Heart left ventricle (tissue), 16 donors: ENCODE results near the gene FXR1. TPM values are rescaled to one million over a fixed set of nuclear protein-coding genes. Genes with fewer than 3 reads are reported as not detected.

Experiments
- ATAC-seq, 4 donors: fragments of 200-7000 bp; cut with Tn5 transposase; one replicate each; pipeline ENCODE4 v1.9.1; 2020 to 2022; ENCODE audit warnings: moderate library complexity in 4 of 4, mild to moderate bottlenecking in 3 of 4, moderate number of reproducible peaks in 1 of 4
- DNase-seq, 5 donors: peaks; one replicate each; pipeline ENCODE4 v3.0.0-alpha.2; 2020
- H3K27ac ChIP-seq, 12 donors: fragments of 200-600 bp; sonication (generic) in 4 of 12; one replicate each; pipeline versions ENCODE4 v1.5.0 to v1.8.0; 2016 to 2022; ENCODE audit warnings: mild to moderate bottlenecking in 2 of 12
- H3K27me3 ChIP-seq, 9 donors: fragments of 200-600 bp; sonication (generic) in 2 of 9; one replicate each; pipeline versions ENCODE4 v1.5.1 to v1.8.0; 2016 to 2022; ENCODE audit warnings: mild to moderate bottlenecking in 3 of 9
- H3K36me3 ChIP-seq, 9 donors: fragments of 200-600 bp; sonication (generic) in 2 of 9; one replicate each; pipeline versions ENCODE4 v1.5.0 to v1.8.0; 2018 to 2022; ENCODE audit warnings: mild to moderate bottlenecking in 2 of 9
- H3K4me1 ChIP-seq, 12 donors: fragments of 200-600 bp; sonication (generic) in 4 of 12; one replicate each; pipeline versions ENCODE4 v1.5.0 to v1.8.0; 2016 to 2022; ENCODE audit warnings: mild to moderate bottlenecking in 3 of 12
- H3K4me3 ChIP-seq, 12 donors: fragments of 200-600 bp; sonication (generic) in 4 of 12; one replicate each; pipeline versions ENCODE4 v1.5.0 to v1.8.0; 2017 to 2022; ENCODE audit warnings: mild to moderate bottlenecking in 9 of 12, moderate library complexity in 4 of 12
- H3K9me3 ChIP-seq, 12 donors: fragments of 200-600 bp; sonication (generic) in 4 of 12; one replicate each; pipeline versions ENCODE4 v1.5.0 to v1.8.0; 2016 to 2022; ENCODE audit warnings: mild to moderate bottlenecking in 1 of 12
- POLR2A ChIP-seq, 2 donors: fragments of 450-650 bp; IDR thresholded peaks; one replicate each; pipeline ENCODE4 v1.6.1; 2017; ENCODE audit warnings: antibody characterized with exemption in 2 of 2, mild to moderate bottlenecking in 2 of 2, moderate library complexity in 2 of 2
- WGBS, 4 donors: extraction: QIAGEN DNeasy Blood & Tissue Kit in 2 of 4; methylation state at CpG; one replicate each; pipeline versions ENCODE4 v1.1.5 to v1.1.7; 2013 to 2018; 5-methylcytosine and 5-hydroxymethylcytosine counted together
- intact Hi-C, 10 donors: fragments of 100-400 bp; cut with DNase I; formaldehyde crosslinking; loops; one replicate each; pipeline versions ENCODE4 v1.11.1 to v1.14.2; 2022
- polyA plus RNA-seq, 2 donors: library from polyadenylated mRNA; stranded (reverse); fragments of 200-250 nt; gene quantifications; one replicate each; pipeline ENCODE4 v1.2.3, GENCODE V29; 2013
- total RNA-seq, 9 donors: library from RNA; depleted of rRNA in 2 of 9; stranded (reverse); fragments of >200 nt in 2 of 9; fragmentation: NEBNext Ultra II Directional in 3 of 9; extraction: Animal tissue kit (Norgen Biotek cat#: 25700) in 3 of 9; gene quantifications; one replicate each; pipeline versions ENCODE4 v1.1.0 to v1.2.4, GENCODE V29; 2016 to 2023
- TF ChIP-seq, protein P1 (sequence below), 12 donors: fragments of 200-600 bp; sonication (generic) in 4 of 12; IDR thresholded peaks; one replicate each; pipeline versions ENCODE4 v1.5.0 to v1.8.0; 2018 to 2022; ENCODE audit warnings: antibody characterized with exemption in 12 of 12, mild to moderate bottlenecking in 5 of 12
- donor health status: ischemic (EF 13 %, LVEDD 7.1; RV severe dilation, severe dysfunction).
- donor health status: healthy with polysubstance abuse.
- donor health status: DM: no; HTN: yes; CAD: no.
- donor health status: DM: no; HTN: no; CAD: no.
- donor health status: ischemic (EF 25% LVEDD 6.9; RV normal size, moderate dysfunction).
- donor health status: ischemic (EF 25% LVEDD 5.7; RV mildly dilated, moderate dysfunction).
- donor health status: healthy.
- donor health status: DM: yes; HTN: yes; CAD: no.
- donor health status: ischemic (EF 35%, LVEDD 5.7; RV mildly dilated, moderate dysfunction).
- donor health status: nonischemic (EF 11% LVEDD 7.7; RV severe dilation, severe dysfunction).
- donor health status: DM: yes; HTN: yes; CAD: no.
- donor health status: PGD.
- donor health status: ischemic (EF 29% LVEDD 5.4; RV normal size, mild dysfunction).
- donor health status: nonischemic (EF 23%, LVEDD 6.1; RV moderate dilation, normal function).

FXR1 gene
- total and polyA plus RNA-seq, 11 donors = 113 to 298 (median 212) TPM

DNA sequence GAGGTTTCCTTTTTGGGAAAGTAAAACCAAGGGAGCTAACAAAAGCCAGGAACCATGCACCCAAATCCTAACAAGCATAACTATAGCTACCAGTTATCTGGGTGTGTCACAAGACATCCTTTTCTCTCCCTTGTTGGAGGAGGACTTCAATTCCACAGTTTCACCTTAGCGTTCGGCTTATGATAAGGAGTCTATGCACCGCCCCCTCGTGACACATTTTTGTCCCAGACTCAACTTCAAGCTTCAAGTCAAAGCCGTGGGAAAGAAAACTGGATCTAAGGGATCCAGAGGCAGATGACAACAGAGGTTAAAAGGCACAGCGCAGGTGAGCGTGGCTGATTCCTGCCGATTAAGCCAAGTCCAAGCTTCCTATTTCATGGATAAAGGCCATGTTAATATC lies 13.9 kb upstream of the FXR1 start:
- no peak for DNase-seq
- TF ChIP-seq POLR2A (IDR thresholded peaks at IDR 0.05) = no peak
- TF ChIP-seq, protein P1, sequence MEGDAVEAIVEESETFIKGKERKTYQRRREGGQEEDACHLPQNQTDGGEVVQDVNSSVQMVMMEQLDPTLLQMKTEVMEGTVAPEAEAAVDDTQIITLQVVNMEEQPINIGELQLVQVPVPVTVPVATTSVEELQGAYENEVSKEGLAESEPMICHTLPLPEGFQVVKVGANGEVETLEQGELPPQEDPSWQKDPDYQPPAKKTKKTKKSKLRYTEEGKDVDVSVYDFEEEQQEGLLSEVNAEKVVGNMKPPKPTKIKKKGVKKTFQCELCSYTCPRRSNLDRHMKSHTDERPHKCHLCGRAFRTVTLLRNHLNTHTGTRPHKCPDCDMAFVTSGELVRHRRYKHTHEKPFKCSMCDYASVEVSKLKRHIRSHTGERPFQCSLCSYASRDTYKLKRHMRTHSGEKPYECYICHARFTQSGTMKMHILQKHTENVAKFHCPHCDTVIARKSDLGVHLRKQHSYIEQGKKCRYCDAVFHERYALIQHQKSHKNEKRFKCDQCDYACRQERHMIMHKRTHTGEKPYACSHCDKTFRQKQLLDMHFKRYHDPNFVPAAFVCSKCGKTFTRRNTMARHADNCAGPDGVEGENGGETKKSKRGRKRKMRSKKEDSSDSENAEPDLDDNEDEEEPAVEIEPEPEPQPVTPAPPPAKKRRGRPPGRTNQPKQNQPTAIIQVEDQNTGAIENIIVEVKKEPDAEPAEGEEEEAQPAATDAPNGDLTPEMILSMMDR (IDR thresholded peaks at IDR 0.05) = no peak
- H3K27ac ChIP-seq = no peak overlapping the region
- H3K27me3 ChIP-seq = no peaks in the 10 kb centered on the region
- peaks cover 0 to 9% (median 0%) of the 10 kb centered on the region in 12 donors for H3K9me3 ChIP-seq
- no peaks in the 10 kb centered on the region for H3K36me3 ChIP-seq
- WGBS, 4 donors = 73 to 91% (median 82%) methylated on average over 8 of the region's 8 CpGs
- intact Hi-C loops = no loop called here
- no peak for ATAC-seq
- H3K4me1 ChIP-seq = no peaks in the 10 kb centered on the region
- no peak overlapping the region for H3K4me3 ChIP-seq

DNA sequence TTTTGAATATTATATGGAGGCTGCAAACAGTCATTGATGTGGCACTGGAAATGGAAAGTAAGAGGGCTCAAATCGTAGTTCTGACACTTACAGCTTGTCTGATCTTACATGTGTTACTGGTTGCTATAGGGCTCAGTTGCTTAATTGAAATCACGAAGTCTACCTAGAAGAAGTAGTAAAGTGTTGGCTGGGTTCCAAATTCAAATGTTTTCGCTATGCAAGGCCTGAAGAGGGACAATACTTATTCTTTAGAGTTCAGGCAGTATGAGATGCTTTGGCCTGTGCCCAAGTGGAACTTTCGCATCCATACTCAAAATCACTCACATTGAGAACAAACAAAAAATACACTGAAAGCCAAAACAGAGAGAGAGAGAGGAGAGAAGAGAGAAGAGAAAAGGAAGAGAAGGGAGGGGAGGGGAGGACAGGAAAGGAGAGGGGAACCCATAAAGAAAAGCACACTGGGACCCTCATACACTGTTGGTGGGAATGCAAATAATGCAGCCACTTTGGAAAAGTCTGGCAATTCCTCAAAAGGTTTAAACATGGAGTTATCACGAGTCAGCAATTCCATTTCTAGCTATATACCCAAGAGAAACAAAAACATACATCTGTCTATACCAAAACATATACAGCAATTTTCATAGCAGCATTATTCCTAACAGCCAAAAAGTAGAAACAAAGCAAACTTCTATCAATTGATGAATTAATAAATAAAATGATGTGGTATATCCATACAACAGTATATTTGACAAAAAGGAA lies 2.9 kb upstream of the FXR1 start:
- no peak for TF ChIP-seq POLR2A (IDR thresholded peaks at IDR 0.05)
- TF ChIP-seq, protein P1 (IDR thresholded peaks at IDR 0.05) = no peak
- Histone ChIP-seq H3K27me3 (no peaks in the 10 kb centered on the region), H3K9me3 (peaks cover 0 to 8% (median 0%) of the 10 kb centered on the region in 12 donors), H3K36me3 (no peaks in the 10 kb centered on the region), H3K27ac (no peak overlapping the region), H3K4me3 (no peak overlapping the region), H3K4me1 (peaks cover 0 to 21% (median 16%) of the 10 kb centered on the region in 12 donors)
- WGBS, 4 donors = 79 to 82% (median 82%) methylated on average over 5 of the region's 5 CpGs
- DNase-seq (no peak), ATAC-seq (no peak)
- intact Hi-C loops = loop anchor here in 6 of 10 donors (5.0 to 10.0 kb wide), 6 partner anchors 37 to 102 kb away; partner anchors contain the start of gene DNAJC19 (in 3 of the 6)

DNA sequence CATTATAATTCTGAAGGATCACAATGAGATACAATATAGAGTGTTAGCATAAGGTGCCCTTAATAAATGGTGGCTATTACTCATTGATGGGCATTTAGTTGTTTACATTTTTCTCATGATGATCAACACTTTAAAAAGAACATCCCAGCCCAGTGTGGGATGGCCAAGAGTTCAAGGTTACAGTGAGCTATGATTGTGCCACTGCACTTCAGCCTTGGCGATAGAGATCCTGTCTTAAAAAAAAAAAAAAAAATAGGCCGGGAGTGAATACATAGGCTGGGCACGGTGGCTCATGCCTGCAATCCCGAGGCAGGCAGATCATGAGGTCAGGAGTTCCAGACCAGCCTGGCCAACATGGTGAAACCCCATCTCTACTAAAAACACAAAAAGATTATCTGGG lies 1.6 kb upstream of the FXR1 start:
- TF ChIP-seq, protein P1 (IDR thresholded peaks at IDR 0.05) = no peak
- no peak for TF ChIP-seq POLR2A (IDR thresholded peaks at IDR 0.05)
- DNase-seq = no peak
- Histone ChIP-seq H3K27me3 (no peaks in the 10 kb centered on the region), H3K4me3 (no peak overlapping the region), H3K4me1 (peaks cover 0 to 34% (median 25%) of the 10 kb centered on the region in 12 donors), H3K9me3 (peaks cover 0 to 4% (median 0%) of the 10 kb centered on the region in 12 donors), H3K27ac (no peak overlapping the region), H3K36me3 (peaks cover 0 to 6% (median 0%) of the 10 kb centered on the region in 9 donors)
- WGBS, 4 donors = 87 to 94% (median 91%) methylated on average over 4 of the region's 4 CpGs
- ATAC-seq = no peak
- intact Hi-C loops = loop anchor here in 6 of 10 donors (5.0 to 10.0 kb wide), 6 partner anchors 39 to 104 kb away; partner anchors contain the start of gene DNAJC19 (in 3 of the 6)

DNA sequence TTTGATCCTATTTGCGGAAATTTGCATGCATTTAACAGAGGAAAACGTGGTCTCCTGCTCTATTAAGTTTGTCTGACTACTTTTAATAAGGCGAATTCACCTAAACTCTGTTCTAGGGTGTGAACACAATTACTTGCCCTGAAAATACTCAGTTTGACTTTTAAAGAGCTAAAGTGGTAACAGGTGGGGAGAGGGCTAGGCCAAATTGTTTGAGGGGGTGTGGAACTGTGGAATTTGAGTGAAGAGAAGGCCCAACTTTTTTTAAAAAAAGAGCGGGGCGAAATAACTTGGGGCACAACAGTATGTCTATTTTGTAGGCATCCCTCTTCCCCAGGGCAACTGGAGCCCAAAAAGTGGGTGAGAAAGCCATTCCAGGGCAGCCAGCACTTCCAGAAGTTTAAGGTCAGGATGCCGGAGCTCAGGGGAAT lies 580 bp upstream of the FXR1 start:
- intact Hi-C loops = loop anchor here in 7 of 10 donors (2.0 to 10.0 kb wide), 7 partner anchors 40 to 105 kb away; partner anchors contain the start of gene DNAJC19 (in 5 of the 7)
- no peak for ATAC-seq
- TF ChIP-seq POLR2A (IDR thresholded peaks at IDR 0.05) = no peak
- TF ChIP-seq, protein P1 (IDR thresholded peaks at IDR 0.05) = no peak

More for the DNA sequence above, 580 bp upstream of the FXR1 start:
- Histone ChIP-seq H3K36me3 (peaks cover 0 to 16% (median under 1%) of the 10 kb centered on the region in 9 donors), H3K27me3 (no peaks in the 10 kb centered on the region), H3K4me1 (peaks cover 0 to 43% (median 27%) of the 10 kb centered on the region in 12 donors), H3K27ac (peak overlapping the region; percentile 81 to 97 (median 93)), H3K4me3 (peak overlapping the region; percentile 66 to 97 (median 92)), H3K9me3 (no peaks in the 10 kb centered on the region)
- 40 to 46% (median 46%) methylated on average over 6 of the region's 6 CpGs for WGBS, 4 donors
- DNase-seq = no peak
